Trophoblast cell (in vitro differentiated cells and primary cell): ENCODE data around the gene TLR9.

ENCODE experiments used
- DNase-seq, 2 donors: peaks; one replicate each; pipeline ENCODE4 v3.0.0-alpha.2; 2016
- H2AFZ ChIP-seq: 2 replicates; pipeline ENCODE4 v1.6.1; 2013; ENCODE audit warnings: low read length, moderate library complexity, mild to moderate bottlenecking; ENCODE audit not compliant: insufficient read depth, poor library complexity
- H2AK5ac ChIP-seq: 2 replicates; pipeline ENCODE4 v1.6.1; 2013; ENCODE audit warnings: mild to moderate bottlenecking, low read length
- H2BK120ac ChIP-seq: 2 replicates; pipeline ENCODE4 v1.6.1; 2013; ENCODE audit warnings: low read length, mild to moderate bottlenecking, moderate library complexity; ENCODE audit not compliant: insufficient read depth, poor library complexity
- H2BK12ac ChIP-seq: 2 replicates; pipeline ENCODE4 v1.6.1; 2013; ENCODE audit warnings: mild to moderate bottlenecking, low read length, moderate library complexity
- H2BK5ac ChIP-seq: 2 replicates; pipeline ENCODE4 v1.6.1; 2013; ENCODE audit warnings: low read length, low read depth, moderate library complexity, mild to moderate bottlenecking; ENCODE audit not compliant: poor library complexity
- H3K14ac ChIP-seq: 2 replicates; pipeline ENCODE4 v1.6.1; 2013; ENCODE audit warnings: mild to moderate bottlenecking, low read length
- H3K18ac ChIP-seq: 2 replicates; pipeline ENCODE4 v1.6.1; 2013; ENCODE audit warnings: mild to moderate bottlenecking, low read length
- H3K23ac ChIP-seq: 2 replicates; pipeline ENCODE4 v1.6.1; 2013; ENCODE audit warnings: low read length
- H3K27ac ChIP-seq: 2 replicates; pipeline ENCODE4 v1.5.1; 2013; ENCODE audit warnings: low read depth, mild to moderate bottlenecking, inconsistent platforms, low read length, moderate library complexity
- H3K27me3 ChIP-seq: 2 replicates; pipeline ENCODE4 v1.6.1; 2013; ENCODE audit warnings: inconsistent platforms, mild to moderate bottlenecking, low read length, moderate library complexity; ENCODE audit not compliant: insufficient read depth
- H3K36me3 ChIP-seq, 2 experiments: 1 replicate in 1 of 2; 2 replicates in 1 of 2; pipeline ENCODE4 v1.6.1; 2013; ENCODE audit warnings: low read length in 2 of 2, mild to moderate bottlenecking in 2 of 2, moderate library complexity in 1 of 2; ENCODE audit not compliant: insufficient read depth in 2 of 2, control insufficient read depth in 1 of 2
- H3K4ac ChIP-seq: 2 replicates; pipeline ENCODE4 v1.6.1; 2013; ENCODE audit warnings: low read depth, mild to moderate bottlenecking, low read length, moderate library complexity
- H3K4me1 ChIP-seq, 2 experiments: 1 replicate in 1 of 2; 2 replicates in 1 of 2; pipeline ENCODE4 v1.6.1; 2013; ENCODE audit warnings: low read length in 2 of 2, mild to moderate bottlenecking in 2 of 2, moderate library complexity in 1 of 2; ENCODE audit not compliant: insufficient read depth in 2 of 2, control insufficient read depth in 1 of 2
- H3K4me2 ChIP-seq: 2 replicates; pipeline ENCODE4 v1.6.1; 2013; ENCODE audit warnings: inconsistent platforms, mild to moderate bottlenecking, low read length, moderate library complexity
- H3K4me3 ChIP-seq: 2 replicates; pipeline ENCODE4 v1.5.1; 2013; ENCODE audit warnings: mild to moderate bottlenecking, low read depth, low read length, inconsistent platforms
- H3K79me1 ChIP-seq: one replicate; pipeline ENCODE4 v1.6.1; 2013; ENCODE audit warnings: low read length
- H3K79me2 ChIP-seq: 2 replicates; pipeline ENCODE4 v1.6.1; 2013; ENCODE audit warnings: low read length, mild to moderate bottlenecking; ENCODE audit not compliant: control insufficient read depth, insufficient read depth, poor library complexity
- H3K9ac ChIP-seq: 2 replicates; pipeline ENCODE4 v1.6.1; 2013; ENCODE audit warnings: mild to moderate bottlenecking, low read length
- H3K9me3 ChIP-seq: 2 replicates; pipeline ENCODE4 v1.6.1; 2013; ENCODE audit warnings: low read depth, mild to moderate bottlenecking, control low read depth, inconsistent platforms, low read length; ENCODE audit not compliant: insufficient read depth
- H4K12ac ChIP-seq: 2 replicates; pipeline ENCODE4 v1.6.1; 2013; ENCODE audit warnings: low read depth, mild to moderate bottlenecking, low read length, moderate library complexity
- H4K8ac ChIP-seq: 2 replicates; pipeline ENCODE4 v1.6.1; 2013; ENCODE audit warnings: low read depth, mild to moderate bottlenecking, low read length, moderate library complexity
- H4K91ac ChIP-seq: one replicate; pipeline ENCODE4 v1.6.1; 2013; ENCODE audit warnings: low read depth, mild to moderate bottlenecking, low read length, moderate library complexity
- WGBS: extraction: QIAGEN DNeasy Blood & Tissue Kit; methylation state at CpG from one replicate; pipeline ENCODE4 v1.1.7; 2013; ENCODE audit warnings: missing lambda C conversion rate; ENCODE audit not compliant: insufficient read length, insufficient coverage; ENCODE audit errors: extremely low coverage; 5-methylcytosine and 5-hydroxymethylcytosine counted together

Gene TLR9

DNA sequence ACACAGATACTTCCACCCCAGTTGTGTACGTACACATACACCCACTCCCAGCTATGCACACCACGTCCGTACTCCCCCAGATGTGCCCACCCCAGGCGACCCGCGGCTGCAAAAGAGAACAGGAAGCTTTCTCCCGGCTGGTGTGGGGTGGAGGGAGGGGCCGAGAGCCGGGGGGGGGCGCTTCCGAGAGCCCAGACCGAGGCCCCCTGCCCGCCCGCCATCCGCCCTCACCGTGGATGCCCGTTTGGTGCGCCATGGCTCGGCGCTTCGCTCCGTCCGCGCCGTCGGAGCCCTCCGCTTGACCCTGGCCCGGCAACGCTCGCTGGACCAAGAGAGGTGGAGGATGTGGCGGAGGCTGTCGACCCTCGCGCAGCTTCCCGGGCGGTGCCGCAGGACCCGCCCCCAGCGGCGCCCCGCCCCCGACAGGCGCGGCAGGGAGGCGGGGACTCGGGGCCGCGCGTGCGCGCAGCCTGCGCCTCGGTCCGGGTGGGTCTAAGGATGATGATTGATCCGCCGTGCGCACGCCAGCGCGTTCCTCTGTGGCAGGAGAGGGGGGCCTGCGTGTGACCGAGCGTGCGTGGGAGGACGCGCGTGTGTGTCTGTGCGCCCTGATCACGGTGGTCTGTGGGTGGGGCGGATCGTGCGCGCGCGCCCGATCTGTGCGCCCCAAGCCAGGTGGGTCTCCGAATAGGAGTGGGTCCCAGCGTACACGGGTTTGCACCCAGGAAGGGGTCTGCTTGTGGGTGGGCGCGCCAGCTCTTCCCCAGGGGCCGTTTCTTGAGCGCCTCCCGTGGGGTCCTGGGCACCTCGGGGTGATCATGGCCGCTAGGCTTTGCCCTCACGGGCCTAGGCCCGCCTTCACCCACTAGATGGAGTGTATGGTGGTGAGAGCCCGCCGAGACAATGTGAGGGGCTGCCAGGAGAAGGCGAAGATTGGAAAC is 13.6 kb upstream of the TLR9 start, which contains the start of gene TWF2:
Gene TWF2 (minus strand): TSS at position 398 of the 941 bp plus-strand sequence. CDS start 142 bp downstream, at position 256.
- WGBS: no CpG with 5 or more reads among the region's 92 CpGs
- no peaks in the 10 kb centered on the region for H3K27me3 ChIP-seq
- H2BK12ac ChIP-seq: peak within 1 kb of the TSS; percentile 46
- peak within 1 kb of the TSS; percentile 99 for H2AFZ ChIP-seq
- no peak within 1 kb of the TSS for H3K23ac ChIP-seq
- DNase-seq: peak; percentile 60 to 83
- H3K4me2 ChIP-seq: peak within 1 kb of the TSS; percentile 94
- peak within 1 kb of the TSS; percentile 89 for H3K9ac ChIP-seq
- H3K4ac ChIP-seq: peak within 1 kb of the TSS; percentile 90
- H4K8ac ChIP-seq: peak within 1 kb of the TSS; percentile 93
- peak within 1 kb of the TSS; percentile 78 for H2BK5ac ChIP-seq
- peaks cover 12 to 13% of the 10 kb centered on the region in 2 experiments for H3K36me3 ChIP-seq
- H3K9me3 ChIP-seq: peaks cover 6% of the 10 kb centered on the region
- H4K12ac ChIP-seq: peak within 1 kb of the TSS; percentile 94
- peaks cover 16 to 24% of the 10 kb centered on the region in 2 experiments for H3K4me1 ChIP-seq
- H3K27ac ChIP-seq: peak within 1 kb of the TSS; percentile 16
- H3K79me2 ChIP-seq: peaks cover 7% of the 10 kb centered on the region
- H2AK5ac ChIP-seq: peak within 1 kb of the TSS; percentile 95
- peak within 1 kb of the TSS; percentile 95 for H4K91ac ChIP-seq
- peaks cover 12% of the 10 kb centered on the region for H3K79me1 ChIP-seq
- peak within 1 kb of the TSS; percentile 97 for H3K4me3 ChIP-seq
- H3K18ac ChIP-seq: peak within 1 kb of the TSS; percentile 92
- peak within 1 kb of the TSS; percentile 99 for H3K14ac ChIP-seq
- peak within 1 kb of the TSS; percentile 84 for H2BK120ac ChIP-seq

DNA sequence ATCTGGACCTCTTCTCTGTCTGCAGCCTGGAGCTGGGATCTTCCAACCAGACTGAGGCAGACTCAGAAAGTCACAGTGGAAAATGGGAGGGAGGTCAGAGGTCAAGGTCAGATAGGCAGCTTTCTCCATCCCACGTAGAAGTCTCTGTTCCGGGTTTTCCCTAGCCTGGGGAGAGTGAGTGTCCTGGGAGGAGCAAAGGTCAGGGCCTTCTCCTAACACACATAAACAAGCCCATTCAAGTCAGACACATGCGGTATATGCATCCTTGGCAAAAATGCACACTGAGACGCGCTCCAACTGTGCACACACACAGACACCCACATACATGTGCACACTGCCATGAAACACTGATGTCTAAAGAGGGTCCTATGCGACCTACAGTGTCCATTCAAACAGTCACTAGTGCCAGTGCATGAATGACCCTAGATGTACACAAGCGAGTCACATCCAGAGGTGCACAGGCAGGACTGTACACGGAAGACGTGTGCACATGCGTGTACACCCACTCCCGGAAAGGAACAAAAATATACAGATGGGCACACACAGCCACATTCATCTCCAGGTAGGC is 12.8 kb upstream of the TLR9 start:
- no CpG with 5 or more reads among the region's 11 CpGs for WGBS
- Histone ChIP-seq H3K79me1 (peaks cover 12% of the 10 kb centered on the region), H3K4me2 (peak overlapping the region; percentile 94), H3K18ac (no peak overlapping the region), H2AFZ (no peak overlapping the region), H3K27ac (no peak overlapping the region), H3K27me3 (no peaks in the 10 kb centered on the region), H3K9ac (peak overlapping the region; percentile 54), H3K79me2 (peaks cover 7% of the 10 kb centered on the region), H4K12ac (no peak overlapping the region), H2BK5ac (no peak overlapping the region), H2BK12ac (no peak overlapping the region), H3K4ac (no peak overlapping the region), H3K36me3 (peaks cover 14 to 16% of the 10 kb centered on the region in 2 experiments), H3K4me3 (peak overlapping the region; percentile 97), H2BK120ac (no peak overlapping the region), H3K4me1 (peaks cover 14 to 21% of the 10 kb centered on the region in 2 experiments), H3K23ac (no peak overlapping the region), H4K8ac (no peak overlapping the region), H2AK5ac (no peak overlapping the region), H4K91ac (no peak overlapping the region), H3K9me3 (peaks cover 4% of the 10 kb centered on the region), H3K14ac (peak overlapping the region; percentile 14)
- no peak for DNase-seq

DNA sequence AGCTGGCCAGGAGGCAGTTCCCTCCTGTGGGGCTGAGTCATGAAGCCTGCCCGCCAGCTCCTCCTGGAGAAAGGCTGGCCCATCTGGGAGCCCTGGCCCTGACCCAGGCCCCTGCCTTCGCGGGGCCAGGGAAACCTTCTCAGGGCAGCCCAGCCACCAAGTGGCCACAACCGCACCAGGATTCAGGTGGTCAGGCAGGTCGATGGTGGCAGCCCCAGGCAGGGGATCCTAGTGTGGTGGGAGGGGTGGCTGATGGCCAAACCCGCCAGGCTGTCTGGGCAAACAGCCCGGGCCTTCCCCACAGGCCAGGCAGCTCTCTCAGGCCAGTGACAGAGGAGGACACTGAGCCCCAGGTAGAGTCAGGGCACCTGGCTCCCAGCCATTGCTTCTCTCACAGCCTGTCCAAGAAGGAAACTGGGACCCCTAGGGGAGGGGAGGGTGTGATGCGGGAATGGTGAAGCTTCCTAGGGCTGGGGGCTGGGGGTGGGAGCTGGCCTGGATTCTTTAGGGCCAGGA is 12.3 kb upstream of the TLR9 start:
- Histone ChIP-seq H3K18ac (peak overlapping the region; percentile 37), H3K23ac (no peak overlapping the region), H3K4me1 (peaks cover 14 to 21% of the 10 kb centered on the region in 2 experiments), H2BK12ac (no peak overlapping the region), H3K4me2 (peak overlapping the region; percentile 94), H4K8ac (peak overlapping the region; percentile 39), H3K36me3 (peaks cover 14 to 18% of the 10 kb centered on the region in 2 experiments), H3K4ac (peak overlapping the region; percentile 42), H3K79me2 (peaks cover 7% of the 10 kb centered on the region), H3K9ac (no peak overlapping the region), H3K27ac (peak overlapping the region; percentile 16), H2AK5ac (peak overlapping the region; percentile 45), H3K14ac (no peak overlapping the region), H3K79me1 (peaks cover 12% of the 10 kb centered on the region), H2BK120ac (no peak overlapping the region), H3K4me3 (no peak overlapping the region), H3K27me3 (no peaks in the 10 kb centered on the region), H3K9me3 (peaks cover 4% of the 10 kb centered on the region), H4K91ac (peak overlapping the region; percentile 4), H4K12ac (no peak overlapping the region), H2BK5ac (peak overlapping the region; percentile 5), H2AFZ (no peak overlapping the region)
- no CpG with 5 or more reads among the region's 8 CpGs for WGBS
- DNase-seq: peak; percentile 49

DNA sequence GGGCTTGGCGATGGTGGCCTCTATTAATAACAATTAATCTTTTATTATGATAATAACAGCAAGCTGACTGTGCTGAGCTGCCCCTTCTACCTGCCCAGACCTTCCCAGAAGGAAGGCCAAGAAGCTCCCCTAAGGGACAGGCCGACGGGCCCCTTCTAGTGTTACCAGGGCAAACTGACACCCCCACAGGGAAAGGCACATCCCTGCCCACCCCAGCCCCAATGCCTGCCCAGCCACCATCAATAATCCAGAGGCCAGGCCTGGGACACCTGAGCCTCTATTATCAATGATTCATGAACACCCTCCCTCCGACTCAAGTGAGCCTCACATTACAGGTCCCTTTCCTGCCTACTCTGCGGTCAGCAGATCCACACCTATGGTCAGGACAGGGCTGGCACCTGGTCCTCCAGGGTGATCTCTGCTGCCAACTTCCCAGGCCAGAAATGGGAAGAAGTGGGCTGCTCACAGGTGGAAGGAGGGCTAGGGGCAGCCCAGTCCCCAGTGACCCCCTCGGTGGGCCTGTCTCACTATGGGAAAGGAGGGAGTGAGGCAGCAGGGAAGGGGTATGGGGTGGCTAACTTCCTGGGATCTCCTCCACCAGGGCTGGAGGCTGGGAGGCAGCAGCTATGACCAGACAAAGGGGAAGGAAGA is 11.7 kb upstream of the TLR9 start:
- Histone ChIP-seq H3K9ac (peak overlapping the region; percentile 11), H3K14ac (peak overlapping the region; percentile 34), H3K4me2 (peak overlapping the region; percentile 94), H2BK5ac (no peak overlapping the region), H3K36me3 (peaks cover 17 to 19% of the 10 kb centered on the region in 2 experiments), H3K4ac (peak overlapping the region; percentile 8), H3K79me2 (peaks cover 7% of the 10 kb centered on the region), H3K9me3 (peaks cover 4% of the 10 kb centered on the region), H3K27me3 (no peaks in the 10 kb centered on the region), H3K27ac (peak overlapping the region; percentile 9), H3K18ac (peak overlapping the region; percentile 12), H3K79me1 (peaks cover 12% of the 10 kb centered on the region), H2BK120ac (peak overlapping the region; percentile 29), H4K91ac (peak overlapping the region; percentile 31), H2BK12ac (peak overlapping the region; percentile 6), H2AK5ac (peak overlapping the region; percentile 81), H4K8ac (peak overlapping the region; percentile 39), H3K23ac (no peak overlapping the region), H3K4me3 (no peak overlapping the region), H3K4me1 (peaks cover 14 to 21% of the 10 kb centered on the region in 2 experiments), H4K12ac (peak overlapping the region; percentile 38), H2AFZ (peak overlapping the region; percentile 9)
- no peak for DNase-seq
- no CpG with 5 or more reads among the region's 6 CpGs for WGBS
